Endodermal cell (in vitro differentiated cells): ENCODE results near the gene DLG1. TPM values are rescaled to one million over a fixed set of nuclear protein-coding genes. Genes with fewer than 3 reads are reported as not detected.

Source experiments
- DNase-seq: peaks from one replicate; pipeline ENCODE4 v3.0.0-alpha.2; 2017
- H3K27ac ChIP-seq: 2 replicates; pipeline ENCODE4 v1.5.1; 2013; ENCODE audit warnings: mild to moderate bottlenecking, low read depth, low read length, moderate library complexity
- H3K27me3 ChIP-seq: 2 replicates; pipeline ENCODE4 v1.6.1; 2013; ENCODE audit warnings: mild to moderate bottlenecking, low read length, moderate library complexity; ENCODE audit not compliant: insufficient read depth, control insufficient read depth, poor library complexity, severe bottlenecking
- H3K36me3 ChIP-seq: 2 replicates; pipeline ENCODE4 v1.7.0; 2013; ENCODE audit warnings: mild to moderate bottlenecking, low read length, moderate library complexity; ENCODE audit not compliant: control insufficient read depth, insufficient read depth
- H3K4me1 ChIP-seq: one replicate; pipeline ENCODE4 v1.7.0; 2013; ENCODE audit warnings: low read length; ENCODE audit not compliant: control insufficient read depth, insufficient read depth
- H3K4me3 ChIP-seq: 2 replicates; pipeline ENCODE4 v1.5.1; 2013; ENCODE audit warnings: mild to moderate bottlenecking, low read length, moderate library complexity
- H3K9ac ChIP-seq: 2 replicates; pipeline ENCODE4 v1.6.1; 2013; ENCODE audit warnings: mild to moderate bottlenecking, low read length, moderate library complexity; ENCODE audit not compliant: poor library complexity, severe bottlenecking; ENCODE audit errors: extremely low read depth
- H3K9me3 ChIP-seq: 2 replicates; pipeline ENCODE4 v1.6.1; 2013; ENCODE audit warnings: mild to moderate bottlenecking, low read length, moderate library complexity; ENCODE audit not compliant: control insufficient read depth
- H3K27ac Mint-ChIP-seq: 2 replicates; pipeline ENCODE4 v1.8.0; 2020; ENCODE audit warnings: mixed read lengths
- H3K27me3 Mint-ChIP-seq: 2 replicates; pipeline ENCODE4 v1.8.0; 2021; ENCODE audit warnings: mild to moderate bottlenecking, mixed read lengths; ENCODE audit not compliant: insufficient read depth
- H3K36me3 Mint-ChIP-seq: 2 replicates; pipeline ENCODE4 v1.8.0; 2020; ENCODE audit warnings: low read depth, mixed read lengths
- H3K4me1 Mint-ChIP-seq: 2 replicates; pipeline ENCODE4 v1.8.0; 2020; ENCODE audit warnings: mixed read lengths
- H3K4me3 Mint-ChIP-seq: 2 replicates; pipeline ENCODE4 v1.8.0; 2020; ENCODE audit warnings: mild to moderate bottlenecking, moderate library complexity, mixed read lengths
- H3K9me3 Mint-ChIP-seq: 2 replicates; pipeline ENCODE4 v1.8.0; 2020; ENCODE audit warnings: mild to moderate bottlenecking, mixed read lengths
- WGBS, 2 experiments: methylation state at CpG; one replicate each; pipeline versions ENCODE4 v1.1.5 to v1.1.7; 2013; ENCODE audit warnings: missing lambda C conversion rate in 2 of 2, mixed read lengths in 1 of 2; ENCODE audit not compliant: insufficient coverage in 1 of 2, insufficient read length in 1 of 2; 5-methylcytosine and 5-hydroxymethylcytosine counted together
- total RNA-seq, 2 donors: library from RNA; stranded (reverse); fragmentation: NEBNext Ultra II Directional in 1 of 2; extraction: Animal tissue kit (Norgen Biotek cat#: 25700) in 1 of 2; gene quantifications; 2 replicates in 1 of 2; 3 replicates in 1 of 2; pipeline ENCODE4 v1.2.1, GENCODE V29; 2021
- TF ChIP-seq, protein P1 (sequence below): fragments of 200-600 bp; sonication (generic); conservative IDR thresholded peaks from 2 replicates; pipeline ENCODE4 v1.5.0; 2021; ENCODE audit warnings: antibody characterized with exemption, mild to moderate bottlenecking

Gene DLG1
- total RNA-seq, 2 donors from 2014 or later = 78.7 to 96.9 TPM

DNA sequence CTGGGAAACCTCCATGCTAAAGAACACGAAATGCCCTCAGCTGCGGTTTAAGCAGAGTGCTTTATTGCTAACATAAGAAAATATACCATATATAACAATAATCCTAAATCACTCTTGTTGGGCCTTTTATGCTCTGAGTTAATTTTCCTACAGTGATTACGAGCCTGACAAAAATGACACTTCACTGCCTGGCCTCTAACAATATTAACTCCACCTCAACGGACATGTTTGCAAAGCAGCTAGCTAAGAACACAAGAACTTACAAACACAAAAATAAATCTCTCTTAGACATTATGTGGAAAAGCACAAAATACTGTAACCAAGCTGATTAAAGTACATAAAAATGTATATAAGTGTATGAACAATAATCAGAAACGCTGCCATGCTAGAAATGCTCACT is 40.7 kb downstream of the DLG1 start:
- Mint-ChIP-seq H3K36me3 (peaks cover 6% of the 10 kb centered on the region), H3K27ac (no peak overlapping the region), H3K4me3 (no peak overlapping the region), H3K27me3 (no peaks in the 10 kb centered on the region), H3K9me3 (no peaks in the 10 kb centered on the region), H3K4me1 (peaks cover 38% of the 10 kb centered on the region)
- peaks cover 17% of the 10 kb centered on the region for H3K36me3 ChIP-seq
- no peaks in the 10 kb centered on the region for H3K27me3 ChIP-seq
- H3K9ac ChIP-seq = no peak overlapping the region
- TF ChIP-seq, protein P1, sequence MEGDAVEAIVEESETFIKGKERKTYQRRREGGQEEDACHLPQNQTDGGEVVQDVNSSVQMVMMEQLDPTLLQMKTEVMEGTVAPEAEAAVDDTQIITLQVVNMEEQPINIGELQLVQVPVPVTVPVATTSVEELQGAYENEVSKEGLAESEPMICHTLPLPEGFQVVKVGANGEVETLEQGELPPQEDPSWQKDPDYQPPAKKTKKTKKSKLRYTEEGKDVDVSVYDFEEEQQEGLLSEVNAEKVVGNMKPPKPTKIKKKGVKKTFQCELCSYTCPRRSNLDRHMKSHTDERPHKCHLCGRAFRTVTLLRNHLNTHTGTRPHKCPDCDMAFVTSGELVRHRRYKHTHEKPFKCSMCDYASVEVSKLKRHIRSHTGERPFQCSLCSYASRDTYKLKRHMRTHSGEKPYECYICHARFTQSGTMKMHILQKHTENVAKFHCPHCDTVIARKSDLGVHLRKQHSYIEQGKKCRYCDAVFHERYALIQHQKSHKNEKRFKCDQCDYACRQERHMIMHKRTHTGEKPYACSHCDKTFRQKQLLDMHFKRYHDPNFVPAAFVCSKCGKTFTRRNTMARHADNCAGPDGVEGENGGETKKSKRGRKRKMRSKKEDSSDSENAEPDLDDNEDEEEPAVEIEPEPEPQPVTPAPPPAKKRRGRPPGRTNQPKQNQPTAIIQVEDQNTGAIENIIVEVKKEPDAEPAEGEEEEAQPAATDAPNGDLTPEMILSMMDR = no peak
- H3K4me3 ChIP-seq = no peak overlapping the region
- WGBS, 2 experiments = 80 to 87% methylated on average over 2 to 5 of the region's 5 CpGs
- H3K27ac ChIP-seq = no peak overlapping the region
- H3K4me1 ChIP-seq = no peaks in the 10 kb centered on the region
- DNase-seq = no peak
- peaks cover 5% of the 10 kb centered on the region for H3K9me3 ChIP-seq

DNA sequence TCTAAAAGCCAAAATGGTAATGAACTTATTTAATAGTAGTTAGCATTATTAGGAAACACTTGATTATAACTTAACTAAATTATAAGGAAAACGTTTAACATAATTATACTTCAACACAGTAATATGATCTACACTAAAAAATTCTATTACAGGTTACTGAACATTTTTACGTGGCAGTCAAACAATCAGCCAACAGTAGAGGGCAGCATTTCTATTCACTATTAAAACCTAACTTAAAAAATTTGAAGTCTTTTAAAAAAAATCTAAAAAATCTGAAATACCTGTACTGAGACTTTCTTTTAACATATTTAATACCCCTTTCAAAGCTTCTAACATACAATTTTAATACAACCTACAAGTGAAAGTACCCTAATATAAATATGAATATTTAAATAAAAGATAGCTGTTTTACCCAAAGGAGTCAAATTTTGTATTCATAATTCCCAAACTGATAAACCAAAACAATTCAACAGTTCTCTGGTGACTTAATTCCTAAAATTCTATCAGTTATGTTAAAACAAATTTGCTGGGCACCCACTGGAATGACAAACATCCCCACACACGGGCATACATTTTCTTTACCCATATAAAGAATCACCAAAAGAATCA is 41.5 kb downstream of the DLG1 start:
- H3K27me3 Mint-ChIP-seq = no peaks in the 10 kb centered on the region
- no peak overlapping the region for H3K27ac Mint-ChIP-seq
- no peaks in the 10 kb centered on the region for H3K27me3 ChIP-seq
- H3K36me3 Mint-ChIP-seq = peaks cover 13% of the 10 kb centered on the region
- WGBS, 2 experiments = 22 to 37% methylated on average over 1 to 3 of the region's 3 CpGs
- peaks cover 21% of the 10 kb centered on the region for H3K36me3 ChIP-seq
- no peak overlapping the region for H3K9ac ChIP-seq
- H3K27ac ChIP-seq = no peak overlapping the region
- no peak for DNase-seq
- H3K4me1 ChIP-seq = no peaks in the 10 kb centered on the region
- H3K4me3 ChIP-seq = no peak overlapping the region
- H3K4me3 Mint-ChIP-seq = no peak overlapping the region
- H3K9me3 ChIP-seq = peaks cover 10% of the 10 kb centered on the region
- peaks cover under 1% of the 10 kb centered on the region for H3K9me3 Mint-ChIP-seq
- TF ChIP-seq, protein P1 = peak; percentile 92
- H3K4me1 Mint-ChIP-seq = peaks cover 34% of the 10 kb centered on the region

DNA sequence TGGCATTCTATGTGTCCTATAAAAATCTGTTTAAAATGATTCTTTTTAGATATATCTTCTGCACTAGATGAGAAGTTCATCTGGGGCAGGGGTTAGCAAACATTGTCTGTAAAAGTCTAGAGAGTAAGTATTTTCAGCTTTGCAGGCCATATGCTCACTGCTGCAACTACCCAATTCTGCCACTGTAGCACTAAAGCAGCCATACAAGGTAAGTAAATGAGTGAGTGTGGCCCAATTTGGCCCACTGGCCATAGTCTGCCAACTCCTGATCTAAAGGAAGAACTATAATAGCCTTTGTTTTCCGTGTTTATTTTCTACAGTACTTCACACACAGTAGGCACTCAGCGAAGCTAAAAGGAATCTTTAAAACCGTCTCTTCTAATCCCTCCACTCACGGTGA is 42.3 kb downstream of the DLG1 start:
- Histone ChIP-seq H3K4me1 (no peaks in the 10 kb centered on the region), H3K4me3 (no peak overlapping the region), H3K27me3 (no peaks in the 10 kb centered on the region), H3K9ac (no peak overlapping the region), H3K27ac (no peak overlapping the region), H3K9me3 (peaks cover 19% of the 10 kb centered on the region), H3K36me3 (peaks cover 29% of the 10 kb centered on the region)
- WGBS, 2 experiments = 84 to 90% methylated on average over 2 to 4 of the region's 4 CpGs
- no peak for DNase-seq
- Mint-ChIP-seq H3K4me3 (no peak overlapping the region), H3K4me1 (peaks cover 32% of the 10 kb centered on the region), H3K27me3 (no peaks in the 10 kb centered on the region), H3K27ac (no peak overlapping the region), H3K9me3 (peaks cover 8% of the 10 kb centered on the region), H3K36me3 (peaks cover 21% of the 10 kb centered on the region)
- TF ChIP-seq, protein P1 = no peak
